Measurements from ENCODE around the gene PTPRF.
"Not testable (repeated sequence)": the region's sequence is repeated elsewhere in the genome, so short reads cannot be mapped to it uniquely, and the experiment has no call there.

PTPRF gene

DNA sequence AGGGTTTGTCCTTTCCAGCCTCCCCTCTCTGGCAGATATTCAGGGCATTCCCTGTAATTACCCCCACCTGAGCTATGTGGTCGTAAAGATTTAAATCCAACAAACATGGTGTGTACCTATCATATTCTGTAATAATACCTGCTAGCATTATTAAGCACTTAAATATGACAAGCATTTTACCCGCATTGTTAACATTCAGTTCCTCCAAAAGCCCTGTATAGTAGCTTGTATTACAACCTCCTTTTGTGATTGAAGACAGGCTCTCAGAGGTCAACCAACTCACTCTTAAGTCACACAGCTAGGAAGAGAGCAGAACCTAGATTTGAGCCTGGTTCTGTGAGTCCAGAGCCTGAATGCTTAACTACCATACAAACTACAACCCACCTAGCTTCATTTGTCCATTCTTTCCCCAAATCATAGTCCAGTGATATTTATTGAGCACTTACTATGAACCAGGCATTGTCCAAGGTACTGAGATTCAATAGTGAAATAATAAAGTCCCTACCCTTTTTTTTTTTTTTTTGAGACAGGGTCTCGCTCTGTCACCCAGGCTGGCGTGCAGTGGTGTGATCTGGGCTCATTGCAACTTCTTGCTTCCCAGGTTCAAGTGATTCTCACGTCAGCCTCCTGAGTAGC, 105.4 kb downstream of the PTPRF start:
- Histone ChIP-seq H3K27me3 (ENCODE audit: insufficient read depth, low read length) (no peaks in the 10 kb centered on the region), H3K4me1 (ENCODE audit: insufficient read depth, low read length) (peaks cover 8% of the 10 kb centered on the region), H2AFZ (ENCODE audit: low read depth, low read length) (no peak overlapping the region), H3K4me3 (ENCODE audit: low read length) (no peak overlapping the region), H3K9me3 (ENCODE audit: low read length) (no peaks in the 10 kb centered on the region), H3K36me3 (ENCODE audit: insufficient read depth, low read length) (no peaks in the 10 kb centered on the region)

GRCh38 chr1:43637267-43637666, 106.6 kb downstream of the PTPRF start:
- H2AFZ ChIP-seq (ENCODE audit: low read depth, low read length), result no peak overlapping the region
- no peaks in the 10 kb centered on the region for H3K9me3 ChIP-seq (ENCODE audit: low read length)
- peaks cover 8% of the 10 kb centered on the region for H3K4me1 ChIP-seq (ENCODE audit: insufficient read depth, low read length)
- no peak overlapping the region for H3K4me3 ChIP-seq (ENCODE audit: low read length)
- no peaks in the 10 kb centered on the region for H3K36me3 ChIP-seq (ENCODE audit: insufficient read depth, low read length)
- no peaks in the 10 kb centered on the region for H3K27me3 ChIP-seq (ENCODE audit: insufficient read depth, low read length)

- not testable (repeated sequence) for H3K4me3 ChIP-seq (ENCODE audit: low read length); H2AFZ ChIP-seq (ENCODE audit: low read depth, low read length); H3K36me3 ChIP-seq (ENCODE audit: insufficient read depth, low read length); H3K27me3 ChIP-seq (ENCODE audit: insufficient read depth, low read length); H3K9me3 ChIP-seq (ENCODE audit: low read length); H3K4me1 ChIP-seq (ENCODE audit: insufficient read depth, low read length)
Observed at GRCh38 chr1:43638381-43638780, 107.7 kb downstream of the PTPRF start.

- peaks cover 8% of the 10 kb centered on the region for H3K4me1 ChIP-seq (ENCODE audit: insufficient read depth, low read length)
- H3K36me3 ChIP-seq (ENCODE audit: insufficient read depth, low read length), result no peaks in the 10 kb centered on the region
- no peaks in the 10 kb centered on the region for H3K9me3 ChIP-seq (ENCODE audit: low read length)
- no peak overlapping the region for H2AFZ ChIP-seq (ENCODE audit: low read depth, low read length)
- H3K27me3 ChIP-seq (ENCODE audit: insufficient read depth, low read length), result no peaks in the 10 kb centered on the region
- H3K4me3 ChIP-seq (ENCODE audit: low read length), result no peak overlapping the region
Observed at GRCh38 chr1:43639976-43640794, 109.5 kb downstream of the PTPRF start.

GRCh38 chr1:43644558-43644957, 113.9 kb downstream of the PTPRF start:
- H3K4me3 ChIP-seq (ENCODE audit: low read length), result no peak overlapping the region
- no peaks in the 10 kb centered on the region for H3K36me3 ChIP-seq (ENCODE audit: insufficient read depth, low read length)
- H3K4me1 ChIP-seq (ENCODE audit: insufficient read depth, low read length), result peaks cover 12% of the 10 kb centered on the region
- no peak overlapping the region for H2AFZ ChIP-seq (ENCODE audit: low read depth, low read length)
- no peaks in the 10 kb centered on the region for H3K27me3 ChIP-seq (ENCODE audit: insufficient read depth, low read length)
- H3K9me3 ChIP-seq (ENCODE audit: low read length), result no peaks in the 10 kb centered on the region

GRCh38 chr1:43645461-43645860, 114.8 kb downstream of the PTPRF start:
- Histone ChIP-seq H3K36me3 (ENCODE audit: insufficient read depth, low read length) (no peaks in the 10 kb centered on the region), H3K4me1 (ENCODE audit: insufficient read depth, low read length) (peaks cover 5% of the 10 kb centered on the region), H2AFZ (ENCODE audit: low read depth, low read length) (no peak overlapping the region), H3K27me3 (ENCODE audit: insufficient read depth, low read length) (no peaks in the 10 kb centered on the region), H3K4me3 (ENCODE audit: low read length) (no peak overlapping the region), H3K9me3 (ENCODE audit: low read length) (no peaks in the 10 kb centered on the region)

DNA sequence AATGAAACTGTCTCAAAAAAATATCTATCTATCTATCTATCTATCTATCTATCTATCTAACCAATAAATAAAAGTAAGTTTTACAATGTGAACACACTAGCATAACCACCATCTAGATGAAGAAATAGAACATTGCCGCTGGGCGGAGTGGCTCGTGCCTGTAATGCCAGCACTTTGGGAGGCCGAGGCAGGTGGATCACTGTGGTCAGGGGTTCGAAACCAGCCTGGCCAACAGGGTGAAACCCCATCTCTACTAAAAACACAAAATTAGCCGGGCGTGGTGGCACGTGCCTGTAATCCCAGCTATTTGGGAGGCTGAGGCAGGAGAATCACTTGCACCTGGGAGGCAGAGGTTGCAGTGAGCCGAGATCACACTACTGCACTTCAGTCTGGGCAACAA, 116.6 kb downstream of the PTPRF start:
- not testable (repeated sequence) for H3K27me3 ChIP-seq (ENCODE audit: insufficient read depth, low read length); H3K36me3 ChIP-seq (ENCODE audit: insufficient read depth, low read length); H3K9me3 ChIP-seq (ENCODE audit: low read length); H2AFZ ChIP-seq (ENCODE audit: low read depth, low read length); H3K4me3 ChIP-seq (ENCODE audit: low read length)
- peaks cover 16% of the 10 kb centered on the region for H3K4me1 ChIP-seq (ENCODE audit: insufficient read depth, low read length)

DNA sequence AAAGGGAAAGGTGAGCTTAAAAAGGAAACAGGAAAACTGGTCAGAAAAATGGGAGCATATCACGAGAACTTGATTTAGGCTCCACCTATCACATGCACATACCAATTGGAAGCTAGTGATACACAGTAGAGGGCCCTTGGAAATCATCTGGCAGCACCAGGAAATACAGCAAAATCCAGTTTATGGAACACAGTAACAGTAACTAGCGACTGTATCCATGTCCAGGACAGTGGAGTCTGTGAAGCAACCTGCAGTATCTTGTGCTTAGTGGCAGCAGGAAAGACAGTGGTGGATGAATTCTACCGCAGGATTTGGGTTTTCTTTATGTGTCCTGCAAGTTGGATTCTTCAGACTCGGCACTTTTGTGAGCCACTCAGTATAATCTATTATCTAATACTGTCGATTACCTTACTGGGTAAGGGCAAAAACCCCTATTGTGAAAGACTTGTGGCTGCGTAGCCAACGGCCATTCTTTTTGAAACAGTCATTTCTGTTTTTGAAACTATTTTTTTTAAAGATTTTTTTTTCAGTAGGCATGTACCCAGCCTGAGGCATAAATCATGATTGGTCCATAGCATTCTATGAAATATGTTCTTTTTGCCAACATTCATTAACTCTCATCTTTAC, 117.7 kb downstream of the PTPRF start:
- Histone ChIP-seq H3K36me3 (ENCODE audit: insufficient read depth, low read length) (peaks cover 3% of the 10 kb centered on the region), H3K27me3 (ENCODE audit: insufficient read depth, low read length) (no peaks in the 10 kb centered on the region), H3K4me3 (ENCODE audit: low read length) (no peak overlapping the region), H2AFZ (ENCODE audit: low read depth, low read length) (no peak overlapping the region), H3K4me1 (ENCODE audit: insufficient read depth, low read length) (peaks cover 16% of the 10 kb centered on the region), H3K9me3 (ENCODE audit: low read length) (no peaks in the 10 kb centered on the region)

GRCh38 chr1:43648876-43649477, 118.3 kb downstream of the PTPRF start:
- H3K9me3 ChIP-seq (ENCODE audit: low read length), result no peaks in the 10 kb centered on the region
- no peaks in the 10 kb centered on the region for H3K27me3 ChIP-seq (ENCODE audit: insufficient read depth, low read length)
- H3K4me3 ChIP-seq (ENCODE audit: low read length), result peak overlapping the region; percentile 96
- peaks cover 10% of the 10 kb centered on the region for H3K36me3 ChIP-seq (ENCODE audit: insufficient read depth, low read length)
- H2AFZ ChIP-seq (ENCODE audit: low read depth, low read length), result peak overlapping the region; percentile 72
- peaks cover 16% of the 10 kb centered on the region for H3K4me1 ChIP-seq (ENCODE audit: insufficient read depth, low read length)

DNA sequence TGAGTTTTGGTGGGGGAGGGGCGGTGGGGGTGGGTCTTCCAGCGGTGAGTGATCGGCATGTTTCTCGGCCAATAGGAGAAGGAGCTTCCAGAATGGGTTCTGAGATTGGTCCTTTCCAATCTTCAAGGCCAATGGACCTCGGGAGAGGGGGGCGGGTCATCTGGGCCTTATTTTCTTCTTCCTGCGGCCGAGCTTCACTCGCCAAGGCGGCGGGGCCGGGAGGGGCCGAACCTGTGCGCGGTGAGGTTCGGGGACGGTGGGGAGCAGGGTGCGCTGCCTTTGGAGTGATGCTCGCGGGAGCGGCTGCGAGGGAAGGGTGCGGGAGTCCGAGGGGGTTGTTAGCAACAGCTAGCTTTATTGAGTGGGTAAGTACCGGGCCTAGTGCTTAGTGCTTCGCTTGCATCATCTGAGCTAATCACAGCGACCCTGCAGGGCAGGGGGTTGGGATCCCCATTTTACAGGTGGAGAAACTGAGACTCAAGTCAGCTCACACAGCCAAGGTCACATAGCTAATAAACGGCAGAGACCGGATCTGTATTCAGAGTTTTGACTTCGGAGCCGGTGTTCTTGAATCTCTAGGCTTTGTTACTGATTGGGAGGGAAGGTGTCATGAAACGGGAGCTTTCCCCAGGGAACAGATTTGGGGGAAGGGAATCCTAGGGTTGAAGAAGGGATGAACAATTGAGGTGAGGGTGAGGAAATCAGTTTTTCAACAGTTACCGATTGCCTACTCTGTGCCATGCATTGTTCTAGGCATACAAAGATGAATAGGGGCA, 119.8 kb downstream of the PTPRF start:
- H3K36me3 ChIP-seq (ENCODE audit: insufficient read depth, low read length), result peaks cover 24% of the 10 kb centered on the region
- no peaks in the 10 kb centered on the region for H3K27me3 ChIP-seq (ENCODE audit: insufficient read depth, low read length)
- peak overlapping the region; percentile 96 for H3K4me3 ChIP-seq (ENCODE audit: low read length)
- peaks cover 16% of the 10 kb centered on the region for H3K4me1 ChIP-seq (ENCODE audit: insufficient read depth, low read length)
- peak overlapping the region; percentile 72 for H2AFZ ChIP-seq (ENCODE audit: low read depth, low read length)
- H3K9me3 ChIP-seq (ENCODE audit: low read length), result no peaks in the 10 kb centered on the region

GRCh38 chr1:43651188-43651587, 120.5 kb downstream of the PTPRF start:
- H3K9me3 ChIP-seq (ENCODE audit: low read length), result no peaks in the 10 kb centered on the region
- no peak overlapping the region for H2AFZ ChIP-seq (ENCODE audit: low read depth, low read length)
- peaks cover 16% of the 10 kb centered on the region for H3K4me1 ChIP-seq (ENCODE audit: insufficient read depth, low read length)
- H3K4me3 ChIP-seq (ENCODE audit: low read length), result peak overlapping the region; percentile 96
- peaks cover 31% of the 10 kb centered on the region for H3K36me3 ChIP-seq (ENCODE audit: insufficient read depth, low read length)
- no peaks in the 10 kb centered on the region for H3K27me3 ChIP-seq (ENCODE audit: insufficient read depth, low read length)

DNA sequence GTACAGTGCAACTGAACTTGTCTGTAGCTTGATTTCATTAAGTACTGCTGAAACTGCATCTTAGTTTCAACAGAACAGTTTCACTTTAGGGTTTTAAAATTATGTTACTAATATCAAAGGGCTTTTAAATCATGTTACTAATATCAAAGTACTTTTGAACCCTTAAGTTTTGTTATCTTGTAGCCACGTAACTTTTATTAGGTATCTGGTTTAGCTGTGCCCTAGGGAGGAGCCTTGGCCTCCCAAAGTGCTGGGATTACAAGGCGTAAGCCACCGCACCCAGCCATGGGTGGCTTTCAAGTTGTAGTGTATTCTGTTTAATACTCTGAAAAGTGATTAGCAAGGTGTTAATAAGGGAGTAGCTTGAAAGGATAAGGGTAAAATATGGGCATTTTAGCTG, 121.2 kb downstream of the PTPRF start:
- Histone ChIP-seq H3K36me3 (ENCODE audit: insufficient read depth, low read length) (peaks cover 38% of the 10 kb centered on the region), H2AFZ (ENCODE audit: low read depth, low read length) (no peak overlapping the region), H3K27me3 (ENCODE audit: insufficient read depth, low read length) (no peaks in the 10 kb centered on the region), H3K9me3 (ENCODE audit: low read length) (no peaks in the 10 kb centered on the region), H3K4me3 (ENCODE audit: low read length) (peak overlapping the region; percentile 96), H3K4me1 (ENCODE audit: insufficient read depth, low read length) (peaks cover 16% of the 10 kb centered on the region)

All from neuron (in vitro differentiated cells).